C4-2B (cell line): ENCODE measurements around the gene SYT14.

Experiments used
- ZFX ChIP-seq: fragments of 450-650 bp; IDR thresholded peaks from 2 replicates; pipeline ENCODE4 v1.6.1; 2017
- TF ChIP-seq, protein P1 (sequence below): fragments of 450-650 bp; conservative IDR thresholded peaks from 2 replicates; pipeline ENCODE4 v1.5.1; 2017; ENCODE audit warnings: mild to moderate bottlenecking

DNA sequence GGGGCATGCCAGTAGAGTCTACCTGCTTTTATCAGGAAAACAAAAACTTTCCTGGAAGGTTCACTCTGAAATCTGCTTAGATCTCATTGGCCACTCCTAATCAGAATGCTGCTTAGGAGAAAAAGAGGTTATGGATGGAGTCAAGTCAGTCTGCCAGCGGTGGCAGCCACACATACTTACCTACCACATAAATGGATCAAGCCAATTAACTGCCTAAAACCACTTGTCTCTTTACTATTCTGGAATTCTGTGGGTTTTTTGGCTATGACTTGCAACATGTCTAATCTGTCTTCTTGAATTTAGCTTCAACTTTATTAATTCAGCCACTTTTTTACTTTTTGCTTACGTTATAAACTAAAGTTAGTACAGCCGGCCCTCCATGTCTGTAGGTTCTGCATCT lies 154.3 kb downstream of the SYT14 start:
- TF ChIP-seq, protein P1, sequence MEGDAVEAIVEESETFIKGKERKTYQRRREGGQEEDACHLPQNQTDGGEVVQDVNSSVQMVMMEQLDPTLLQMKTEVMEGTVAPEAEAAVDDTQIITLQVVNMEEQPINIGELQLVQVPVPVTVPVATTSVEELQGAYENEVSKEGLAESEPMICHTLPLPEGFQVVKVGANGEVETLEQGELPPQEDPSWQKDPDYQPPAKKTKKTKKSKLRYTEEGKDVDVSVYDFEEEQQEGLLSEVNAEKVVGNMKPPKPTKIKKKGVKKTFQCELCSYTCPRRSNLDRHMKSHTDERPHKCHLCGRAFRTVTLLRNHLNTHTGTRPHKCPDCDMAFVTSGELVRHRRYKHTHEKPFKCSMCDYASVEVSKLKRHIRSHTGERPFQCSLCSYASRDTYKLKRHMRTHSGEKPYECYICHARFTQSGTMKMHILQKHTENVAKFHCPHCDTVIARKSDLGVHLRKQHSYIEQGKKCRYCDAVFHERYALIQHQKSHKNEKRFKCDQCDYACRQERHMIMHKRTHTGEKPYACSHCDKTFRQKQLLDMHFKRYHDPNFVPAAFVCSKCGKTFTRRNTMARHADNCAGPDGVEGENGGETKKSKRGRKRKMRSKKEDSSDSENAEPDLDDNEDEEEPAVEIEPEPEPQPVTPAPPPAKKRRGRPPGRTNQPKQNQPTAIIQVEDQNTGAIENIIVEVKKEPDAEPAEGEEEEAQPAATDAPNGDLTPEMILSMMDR, result no peak
- TF ChIP-seq ZFX, result no peak
